Activated T-helper 1 cell treated with Interleukin-2 at 50 U/mL for 16 hours (primary cell): Measurements from ENCODE around the gene CASP12.
"Not testable (repeated sequence)": the region's sequence is repeated elsewhere in the genome, so short reads cannot be mapped to it uniquely, and the experiment has no call there.

ENCODE experiments used
- DNase-seq: peaks from one replicate; pipeline ENCODE4 v3.0.0-alpha.2; 2020; ENCODE audit warnings: low read depth

The CASP12 gene

GRCh38 chr11:104897891-104898684, at the start of gene CASP12:
Gene CASP12, minus strand, starts transcription at chr11:104898460.
- no peak for DNase-seq

GRCh38 chr11:104946907-104947306, 48.6 kb upstream of the CASP12 start:
- no peak for DNase-seq

- no peak for DNase-seq
Observed at GRCh38 chr11:104944076-104944475, 45.8 kb upstream of the CASP12 start.

GRCh38 chr11:104943561-104943960, 45.3 kb upstream of the CASP12 start:
- no peak for DNase-seq

- no peak for DNase-seq
Observed at GRCh38 chr11:104934594-104934993, 36.3 kb upstream of the CASP12 start.

GRCh38 chr11:104934073-104934472, 35.8 kb upstream of the CASP12 start:
- not testable (repeated sequence) for DNase-seq

GRCh38 chr11:104928811-104929210, 30.6 kb upstream of the CASP12 start:
- no peak for DNase-seq

- DNase-seq, result no peak
Observed at GRCh38 chr11:104926771-104927611, 28.7 kb upstream of the CASP12 start.

GRCh38 chr11:104925850-104926249, 27.6 kb upstream of the CASP12 start:
- no peak for DNase-seq

- DNase-seq, result no peak
Observed at GRCh38 chr11:104918113-104918824, 20.0 kb upstream of the CASP12 start.

- no peak for DNase-seq
Observed at GRCh38 chr11:104917271-104918112, 19.2 kb upstream of the CASP12 start.

GRCh38 chr11:104916442-104916841, 18.2 kb upstream of the CASP12 start:
- no peak for DNase-seq

GRCh38 chr11:104912102-104912501, 13.8 kb upstream of the CASP12 start:
- DNase-seq, result no peak

- no peak for DNase-seq
Observed at GRCh38 chr11:104908186-104908531, 9.9 kb upstream of the CASP12 start.

- DNase-seq, result no peak
Observed at GRCh38 chr11:104907521-104908185, 9.4 kb upstream of the CASP12 start.

- no peak for DNase-seq
Observed at GRCh38 chr11:104905271-104905670, 7.0 kb upstream of the CASP12 start.

- no peak for DNase-seq
Observed at GRCh38 chr11:104899226-104899625, 966 bp upstream of the CASP12 start.

- no peak for DNase-seq
Observed at GRCh38 chr11:104898685-104899013, 389 bp upstream of the CASP12 start.

- no peak for DNase-seq
Observed at GRCh38 chr11:104895634-104896033, 2.6 kb downstream of the CASP12 start.

GRCh38 chr11:104893876-104894275, 4.4 kb downstream of the CASP12 start:
- no peak for DNase-seq
